Epithelial cell of proximal tubule (primary cell): ENCODE data around the gene CKB. TPM values are rescaled to one million over a fixed set of nuclear protein-coding genes. Genes with fewer than 3 reads are reported as not detected.
"Not testable (repeated sequence)": the region's sequence is repeated elsewhere in the genome, so short reads cannot be mapped to it uniquely, and the experiment has no call there.

ENCODE experiments used
- DNase-seq: peaks from one replicate; pipeline ENCODE4 v3.0.0-alpha.2; 2011; ENCODE audit warnings: low read depth
- H3K4me3 ChIP-seq: 2 replicates; pipeline ENCODE4 v1.5.1; 2011; ENCODE audit warnings: low read depth, mild to moderate bottlenecking, low read length
- total RNA-seq: library from RNA; depleted of rRNA; stranded (reverse); fragments of >200 nt; gene quantifications from 2 replicates; pipeline ENCODE4 v1.2.3, GENCODE V29; 2015
- TF ChIP-seq, protein P1 (sequence below): conservative IDR thresholded peaks from 2 replicates; pipeline ENCODE4 v1.5.1; 2012; ENCODE audit warnings: low read depth, mild to moderate bottlenecking, low read length

The CKB gene
- total RNA-seq, 1 donor from 2014 or later: 789 TPM

DNA sequence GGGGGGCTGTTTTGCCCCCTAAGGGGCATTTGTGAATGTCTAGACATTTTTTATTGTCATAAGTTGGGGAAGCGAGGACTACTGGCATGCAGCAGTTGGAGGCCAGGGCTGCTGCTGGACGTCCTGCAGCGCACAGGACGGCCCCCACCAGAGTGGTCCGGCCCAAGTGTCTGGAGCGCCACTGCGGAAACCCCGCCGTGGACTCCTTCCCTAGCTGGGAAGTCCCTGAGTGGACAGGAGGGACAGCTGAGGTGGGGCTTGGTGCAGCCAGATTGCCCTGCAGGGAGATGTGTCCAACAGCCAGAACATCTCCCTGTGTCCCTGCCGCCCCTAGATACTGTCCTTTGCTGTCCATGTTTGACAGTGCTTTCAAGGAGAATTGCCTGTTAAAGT, 5.5 kb downstream of the CKB start:
- H3K4me3 ChIP-seq: no peak overlapping the region
- DNase-seq: no peak
- TF ChIP-seq, protein P1, sequence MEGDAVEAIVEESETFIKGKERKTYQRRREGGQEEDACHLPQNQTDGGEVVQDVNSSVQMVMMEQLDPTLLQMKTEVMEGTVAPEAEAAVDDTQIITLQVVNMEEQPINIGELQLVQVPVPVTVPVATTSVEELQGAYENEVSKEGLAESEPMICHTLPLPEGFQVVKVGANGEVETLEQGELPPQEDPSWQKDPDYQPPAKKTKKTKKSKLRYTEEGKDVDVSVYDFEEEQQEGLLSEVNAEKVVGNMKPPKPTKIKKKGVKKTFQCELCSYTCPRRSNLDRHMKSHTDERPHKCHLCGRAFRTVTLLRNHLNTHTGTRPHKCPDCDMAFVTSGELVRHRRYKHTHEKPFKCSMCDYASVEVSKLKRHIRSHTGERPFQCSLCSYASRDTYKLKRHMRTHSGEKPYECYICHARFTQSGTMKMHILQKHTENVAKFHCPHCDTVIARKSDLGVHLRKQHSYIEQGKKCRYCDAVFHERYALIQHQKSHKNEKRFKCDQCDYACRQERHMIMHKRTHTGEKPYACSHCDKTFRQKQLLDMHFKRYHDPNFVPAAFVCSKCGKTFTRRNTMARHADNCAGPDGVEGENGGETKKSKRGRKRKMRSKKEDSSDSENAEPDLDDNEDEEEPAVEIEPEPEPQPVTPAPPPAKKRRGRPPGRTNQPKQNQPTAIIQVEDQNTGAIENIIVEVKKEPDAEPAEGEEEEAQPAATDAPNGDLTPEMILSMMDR: no peak

GRCh38 chr14:103516426-103517173, 6.0 kb downstream of the CKB start:
- DNase-seq: no peak
- no peak overlapping the region for H3K4me3 ChIP-seq
- TF ChIP-seq, protein P1: no peak

DNA sequence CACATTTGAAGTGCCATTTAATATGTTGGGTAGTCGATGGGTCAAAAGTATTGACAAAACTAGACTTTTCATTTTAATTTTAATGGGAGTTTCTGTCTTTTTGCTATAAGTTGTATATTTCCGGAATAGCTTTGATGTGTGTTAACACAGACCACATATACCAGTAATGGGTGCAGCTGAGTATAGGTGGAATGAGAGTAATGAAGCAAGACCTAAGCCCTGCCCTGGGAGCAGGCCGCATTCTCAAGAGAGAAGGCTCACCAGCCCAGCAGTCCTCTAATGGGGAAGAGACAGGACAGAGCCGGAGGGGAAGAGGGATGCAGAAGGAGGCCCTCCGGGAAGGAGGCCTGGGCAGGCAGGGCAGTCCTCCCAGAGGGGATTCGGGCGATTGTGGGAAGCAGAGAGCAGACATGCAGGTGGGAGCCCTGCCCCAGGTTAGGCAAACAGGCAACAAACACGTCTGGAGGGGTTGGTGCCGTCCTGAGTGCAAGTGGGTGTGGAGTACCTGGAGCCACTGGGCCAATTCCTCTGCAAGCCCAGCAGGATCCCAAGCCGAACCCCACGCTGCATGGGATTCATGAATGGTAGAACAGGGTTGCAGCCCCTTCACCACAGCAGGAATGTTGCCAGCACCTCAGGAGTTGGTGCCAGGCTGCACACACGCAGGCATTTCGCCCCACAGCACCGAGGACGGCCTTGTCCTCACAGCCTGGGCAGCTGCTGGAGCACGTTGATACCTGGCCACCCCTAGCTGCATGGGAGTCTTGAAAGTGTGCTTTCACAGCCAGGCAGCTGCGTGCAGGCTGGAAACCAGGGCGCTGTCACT, 7.8 kb downstream of the CKB start:
- DNase-seq: no peak
- TF ChIP-seq, protein P1: no peak
- no peak overlapping the region for H3K4me3 ChIP-seq

GRCh38 chr14:103512701-103513611, 9.7 kb downstream of the CKB start:
- TF ChIP-seq, protein P1: no peak
- no peak for DNase-seq
- no peak overlapping the region for H3K4me3 ChIP-seq

GRCh38 chr14:103512180-103512579, 10.4 kb downstream of the CKB start:
- not testable (repeated sequence) for H3K4me3 ChIP-seq, DNase-seq

DNA sequence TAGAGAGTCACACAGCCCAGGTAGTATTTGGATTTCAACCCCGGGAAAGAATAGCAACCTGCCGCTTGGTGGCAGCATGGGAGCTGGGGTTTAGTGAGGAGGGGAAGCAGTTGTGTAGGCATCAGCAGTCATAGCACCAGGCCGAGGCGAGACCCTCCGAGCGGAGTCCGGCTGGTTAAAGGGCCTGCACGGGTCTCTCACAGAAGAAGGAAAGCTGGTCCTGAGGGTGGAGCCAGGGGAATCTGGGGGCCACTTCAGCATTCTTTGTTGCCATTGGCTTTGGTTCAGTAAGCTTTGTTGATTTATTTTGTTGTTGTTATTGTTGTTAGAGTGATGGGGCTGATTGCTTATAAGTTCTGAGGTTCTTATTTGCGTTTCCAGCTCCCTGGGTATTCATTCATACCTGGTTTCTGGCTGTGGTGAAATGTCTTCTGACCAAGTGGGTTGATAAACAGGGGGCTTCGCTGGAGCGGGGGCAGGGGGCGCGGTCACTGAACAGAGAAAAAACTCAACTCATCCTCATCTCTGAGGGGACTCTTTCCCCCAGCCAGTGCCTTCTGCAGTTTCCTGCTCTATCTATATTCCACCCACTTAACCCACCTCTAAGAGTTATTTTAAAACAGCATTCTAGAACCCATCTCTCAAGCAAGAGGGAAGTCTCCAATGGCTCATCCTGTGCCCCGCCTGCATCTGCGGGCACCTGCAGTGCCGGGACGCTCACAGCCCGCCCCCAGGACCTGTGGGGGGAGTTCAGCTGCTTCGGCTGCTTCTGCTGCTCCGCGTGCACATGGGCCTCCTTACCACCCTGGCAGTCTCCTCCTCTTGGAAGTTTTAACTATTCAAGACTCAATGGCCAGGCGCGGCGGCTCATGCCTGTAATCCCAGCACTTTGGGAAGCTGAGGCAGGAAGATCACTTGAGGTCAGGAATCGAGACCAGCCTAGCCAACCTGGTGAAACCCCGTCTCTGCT, 11.6 kb downstream of the CKB start:
- TF ChIP-seq, protein P1: no peak
- no peak for DNase-seq
- no peak overlapping the region for H3K4me3 ChIP-seq
